ENCODE results near the gene JCAD.
A peak's percentile ranks its signal among the peaks of the same experiment; 100 is the strongest.
"Not testable (repeated sequence)": the region's sequence is repeated elsewhere in the genome, so short reads cannot be mapped to it uniquely, and the experiment has no call there.

The JCAD gene

GRCh38 chr10:30027057-30028005 lies 32.1 kb downstream of the JCAD start:
- Histone ChIP-seq H3K4me1 (ENCODE audit: insufficient read depth, low read length, poor library complexity, severe bottlenecking) (peaks cover 44% of the 10 kb centered on the region), H2AFZ (ENCODE audit: low read length) (peak overlapping the region; percentile 49; the same call in 1 of the 2 replicates), H3K27me3 (ENCODE audit: insufficient read depth, low read length, poor library complexity, severe bottlenecking) (no peaks in the 10 kb centered on the region), H3K4me2 (ENCODE audit: low read depth, low read length, poor library complexity, severe bottlenecking) (peak overlapping the region; percentile 95), H3F3A (ENCODE audit: low read depth) (no peaks in the 10 kb centered on the region; the same call in 1 of the 2 replicates), H3K36me3 (ENCODE audit: insufficient read depth, low read length) (no peaks in the 10 kb centered on the region), H3K9ac (ENCODE audit: low read depth, low read length, poor library complexity, severe bottlenecking) (peak overlapping the region; percentile 77), H3K4me3 (ENCODE audit: low read length, poor library complexity, severe bottlenecking) (peak overlapping the region; percentile 74), H3K79me2 (ENCODE audit: insufficient read depth, low read length) (peaks cover 15% of the 10 kb centered on the region), H3K9me2 (replicated peaks; ENCODE audit: low read depth, low read length) (no peaks in the 10 kb centered on the region), H3K9me3 (ENCODE audit: insufficient read depth, low read depth, low read length) (no peaks in the 10 kb centered on the region), H4K20me1 (ENCODE audit: insufficient read depth, low read length, poor library complexity, severe bottlenecking) (no peaks in the 10 kb centered on the region)
- TF ChIP-seq CTCF (conservative IDR thresholded peaks at IDR 0.05; ENCODE audit: low read length) (peak; percentile 26; the same call in 1 of the 2 replicates), EZH2phosphoT487 (IDR thresholded peaks at IDR 0.05; ENCODE audit: borderline replicate concordance) (no peak; the same call in 1 of the 2 replicates)

- Histone ChIP-seq H3K4me2 (ENCODE audit: low read depth, low read length, poor library complexity, severe bottlenecking) (peak overlapping the region; percentile 95), H3K79me2 (ENCODE audit: insufficient read depth, low read length) (peaks cover 15% of the 10 kb centered on the region), H3K36me3 (ENCODE audit: insufficient read depth, low read length) (no peaks in the 10 kb centered on the region), H3K9me2 (replicated peaks; ENCODE audit: low read depth, low read length) (no peaks in the 10 kb centered on the region), H2AFZ (ENCODE audit: low read length) (no peak overlapping the region), H4K20me1 (ENCODE audit: insufficient read depth, low read length, poor library complexity, severe bottlenecking) (no peaks in the 10 kb centered on the region), H3K9ac (ENCODE audit: low read depth, low read length, poor library complexity, severe bottlenecking) (no peak overlapping the region), H3F3A (ENCODE audit: low read depth) (no peaks in the 10 kb centered on the region; the same call in 1 of the 2 replicates), H3K27me3 (ENCODE audit: insufficient read depth, low read length, poor library complexity, severe bottlenecking) (no peaks in the 10 kb centered on the region), H3K4me3 (ENCODE audit: low read length, poor library complexity, severe bottlenecking) (peak overlapping the region; percentile 74), H3K9me3 (ENCODE audit: insufficient read depth, low read depth, low read length) (no peaks in the 10 kb centered on the region), H3K4me1 (ENCODE audit: insufficient read depth, low read length, poor library complexity, severe bottlenecking) (peaks cover 39% of the 10 kb centered on the region)
- TF ChIP-seq CTCF (conservative IDR thresholded peaks at IDR 0.05; ENCODE audit: low read length) = no peak
- no peak for TF ChIP-seq EZH2phosphoT487 (IDR thresholded peaks at IDR 0.05; ENCODE audit: borderline replicate concordance)
These were observed 32.8 kb downstream of the JCAD start for GRCh38 chr10:30026578-30026977.

- H3K79me2 ChIP-seq (ENCODE audit: insufficient read depth, low read length) = peaks cover 15% of the 10 kb centered on the region
- peaks cover 39% of the 10 kb centered on the region for H3K4me1 ChIP-seq (ENCODE audit: insufficient read depth, low read length, poor library complexity, severe bottlenecking)
- no peaks in the 10 kb centered on the region for H4K20me1 ChIP-seq (ENCODE audit: insufficient read depth, low read length, poor library complexity, severe bottlenecking)
- H3K4me2 ChIP-seq (ENCODE audit: low read depth, low read length, poor library complexity, severe bottlenecking) = peak overlapping the region; percentile 95
- no peak overlapping the region for H3K4me3 ChIP-seq (ENCODE audit: low read length, poor library complexity, severe bottlenecking)
- H2AFZ ChIP-seq (ENCODE audit: low read length) = no peak overlapping the region
- H3K27me3 ChIP-seq (ENCODE audit: insufficient read depth, low read length, poor library complexity, severe bottlenecking) = no peaks in the 10 kb centered on the region
- H3K9ac ChIP-seq (ENCODE audit: low read depth, low read length, poor library complexity, severe bottlenecking) = no peak overlapping the region
- no peaks in the 10 kb centered on the region for H3K9me3 ChIP-seq (ENCODE audit: insufficient read depth, low read depth, low read length)
- TF ChIP-seq CTCF (conservative IDR thresholded peaks at IDR 0.05; ENCODE audit: low read length) (no peak), EZH2phosphoT487 (IDR thresholded peaks at IDR 0.05; ENCODE audit: borderline replicate concordance) (no peak)
- H3F3A ChIP-seq (ENCODE audit: low read depth) = no peaks in the 10 kb centered on the region; the same call in 1 of the 2 replicates
- H3K36me3 ChIP-seq (ENCODE audit: insufficient read depth, low read length) = no peaks in the 10 kb centered on the region
- H3K9me2 ChIP-seq (replicated peaks; ENCODE audit: low read depth, low read length) = no peaks in the 10 kb centered on the region
These were observed 33.3 kb downstream of the JCAD start for GRCh38 chr10:30026080-30026479.

GRCh38 chr10:30025428-30025827 lies 34.0 kb downstream of the JCAD start:
- not testable (repeated sequence) for H3K36me3 ChIP-seq (ENCODE audit: insufficient read depth, low read length); H3K4me2 ChIP-seq (ENCODE audit: low read depth, low read length, poor library complexity, severe bottlenecking)

More at GRCh38 chr10:30025428-30025827, 34.0 kb downstream of the JCAD start:
- Histone ChIP-seq H3K79me2 (ENCODE audit: insufficient read depth, low read length) (peaks cover 15% of the 10 kb centered on the region), H3K4me1 (ENCODE audit: insufficient read depth, low read length, poor library complexity, severe bottlenecking) (peaks cover 39% of the 10 kb centered on the region)
- H3K27me3 ChIP-seq (ENCODE audit: insufficient read depth, low read length, poor library complexity, severe bottlenecking); H3K4me3 ChIP-seq (ENCODE audit: low read length, poor library complexity, severe bottlenecking); H3K9me3 ChIP-seq (ENCODE audit: insufficient read depth, low read depth, low read length); H3K9ac ChIP-seq (ENCODE audit: low read depth, low read length, poor library complexity, severe bottlenecking); H2AFZ ChIP-seq (ENCODE audit: low read length); H3F3A ChIP-seq (ENCODE audit: low read depth); H4K20me1 ChIP-seq (ENCODE audit: insufficient read depth, low read length, poor library complexity, severe bottlenecking); H3K9me2 ChIP-seq (replicated peaks; ENCODE audit: low read depth, low read length): not testable (repeated sequence)
